GM23338 (cell line): ENCODE results near the gene MFGE8.

Experiments used
- CREB1 ChIP-seq: fragments of 250-450 bp; sonication (Bioruptor Pico); IDR thresholded peaks from 2 replicates; pipeline ENCODE4 v1.5.0; 2020; ENCODE audit warnings: low read depth, mild to moderate bottlenecking, moderate library complexity
- EZH2 ChIP-seq: fragments of 200-600 bp; sonication (generic); IDR thresholded peaks from one replicate; pipeline ENCODE4 v1.8.0; 2017; ENCODE audit warnings: antibody characterized with exemption, mild to moderate bottlenecking, low read depth; ENCODE audit not compliant: unreplicated experiment
- EZH2phosphoT487 ChIP-seq: fragments of 200-600 bp; sonication (generic); IDR thresholded peaks from one replicate; pipeline ENCODE4 v1.8.1; 2018; ENCODE audit warnings: antibody characterized with exemption; ENCODE audit not compliant: unreplicated experiment
- JUNB ChIP-seq: IDR thresholded peaks from one replicate; pipeline ENCODE4 v1.6.1; 2016; ENCODE audit warnings: antibody characterized with exemption; ENCODE audit not compliant: unreplicated experiment
- NANOG ChIP-seq: IDR thresholded peaks from 2 replicates; pipeline ENCODE4 v1.6.1; 2016; ENCODE audit warnings: antibody characterized with exemption, borderline replicate concordance
- POLR2AphosphoS5 ChIP-seq: IDR thresholded peaks from 2 replicates; pipeline ENCODE4 v1.6.1; 2016; ENCODE audit warnings: antibody characterized with exemption, low read depth
- ZNF114 ChIP-seq: fragments of 250-450 bp; sonication (Bioruptor Pico); IDR thresholded peaks from 2 replicates; pipeline ENCODE4 v1.5.0; 2020; ENCODE audit warnings: mild to moderate bottlenecking, moderate library complexity
- ZNF331 ChIP-seq: fragments of 250-450 bp; sonication (Bioruptor Pico); IDR thresholded peaks from 2 replicates; pipeline ENCODE4 v1.5.0; 2020; ENCODE audit warnings: low read depth, mild to moderate bottlenecking, moderate library complexity
- TF ChIP-seq, protein P1 (sequence below), 2 experiments: fragments of 200-600 bp in 1 of 2; sonication (generic) in 1 of 2; conservative IDR thresholded peaks; 2 replicates each; pipeline versions ENCODE4 v1.5.1 to v1.6.1; 2016 to 2017; ENCODE audit warnings: antibody characterized with exemption in 2 of 2, low read depth in 2 of 2, mild to moderate bottlenecking in 2 of 2, moderate library complexity in 1 of 2
- TF ChIP-seq, protein P2 (sequence below): IDR thresholded peaks from one replicate; pipeline ENCODE4 v1.6.1; 2018; ENCODE audit warnings: antibody characterized with exemption; ENCODE audit not compliant: unreplicated experiment
- TF ChIP-seq, protein P3 (sequence below): fragments of 250-450 bp; sonication (Bioruptor Pico); IDR thresholded peaks from 2 replicates; pipeline ENCODE4 v1.5.0; 2020; ENCODE audit warnings: mild to moderate bottlenecking, moderate library complexity
- TF ChIP-seq, protein P4 (sequence below): IDR thresholded peaks from 2 replicates; pipeline ENCODE4 v1.6.1; 2016; ENCODE audit warnings: antibody characterized with exemption

DNA sequence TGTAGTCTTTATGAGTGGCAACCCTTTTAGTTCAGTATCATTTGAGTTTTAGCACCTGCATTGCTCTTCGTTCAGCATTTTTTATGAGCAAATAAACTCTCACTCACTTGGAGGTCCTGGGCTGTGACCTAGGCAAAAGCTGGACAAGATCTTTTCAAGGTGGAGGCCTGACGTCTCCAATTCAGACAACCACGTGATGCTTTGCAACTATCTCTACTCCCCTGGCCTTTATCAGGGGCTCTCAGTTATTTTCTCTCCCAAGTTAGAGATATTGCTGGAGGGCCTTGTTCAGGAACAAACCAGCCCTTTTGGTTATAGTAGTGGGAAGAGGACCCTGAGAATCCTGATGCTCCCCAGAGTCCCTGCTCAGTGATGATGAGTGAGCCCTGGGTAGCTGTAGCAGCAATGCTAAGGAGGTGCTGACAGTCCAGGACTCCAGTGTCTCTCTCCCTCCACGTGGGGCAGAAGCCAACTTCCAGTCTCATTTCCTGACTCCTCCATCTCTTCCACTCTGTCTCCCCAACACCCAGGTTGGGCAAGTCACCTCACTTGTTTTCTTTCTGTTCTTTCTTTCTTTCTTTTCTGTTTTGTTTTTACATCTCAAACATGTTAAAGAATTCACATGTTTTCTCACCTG lies 48.2 kb downstream of the MFGE8 start:
- TF ChIP-seq, protein P1, sequence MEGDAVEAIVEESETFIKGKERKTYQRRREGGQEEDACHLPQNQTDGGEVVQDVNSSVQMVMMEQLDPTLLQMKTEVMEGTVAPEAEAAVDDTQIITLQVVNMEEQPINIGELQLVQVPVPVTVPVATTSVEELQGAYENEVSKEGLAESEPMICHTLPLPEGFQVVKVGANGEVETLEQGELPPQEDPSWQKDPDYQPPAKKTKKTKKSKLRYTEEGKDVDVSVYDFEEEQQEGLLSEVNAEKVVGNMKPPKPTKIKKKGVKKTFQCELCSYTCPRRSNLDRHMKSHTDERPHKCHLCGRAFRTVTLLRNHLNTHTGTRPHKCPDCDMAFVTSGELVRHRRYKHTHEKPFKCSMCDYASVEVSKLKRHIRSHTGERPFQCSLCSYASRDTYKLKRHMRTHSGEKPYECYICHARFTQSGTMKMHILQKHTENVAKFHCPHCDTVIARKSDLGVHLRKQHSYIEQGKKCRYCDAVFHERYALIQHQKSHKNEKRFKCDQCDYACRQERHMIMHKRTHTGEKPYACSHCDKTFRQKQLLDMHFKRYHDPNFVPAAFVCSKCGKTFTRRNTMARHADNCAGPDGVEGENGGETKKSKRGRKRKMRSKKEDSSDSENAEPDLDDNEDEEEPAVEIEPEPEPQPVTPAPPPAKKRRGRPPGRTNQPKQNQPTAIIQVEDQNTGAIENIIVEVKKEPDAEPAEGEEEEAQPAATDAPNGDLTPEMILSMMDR (conservative IDR thresholded peaks at IDR 0.05; ENCODE audit: low read depth in 2 of 2), result no peak
- TF ChIP-seq, protein P2, sequence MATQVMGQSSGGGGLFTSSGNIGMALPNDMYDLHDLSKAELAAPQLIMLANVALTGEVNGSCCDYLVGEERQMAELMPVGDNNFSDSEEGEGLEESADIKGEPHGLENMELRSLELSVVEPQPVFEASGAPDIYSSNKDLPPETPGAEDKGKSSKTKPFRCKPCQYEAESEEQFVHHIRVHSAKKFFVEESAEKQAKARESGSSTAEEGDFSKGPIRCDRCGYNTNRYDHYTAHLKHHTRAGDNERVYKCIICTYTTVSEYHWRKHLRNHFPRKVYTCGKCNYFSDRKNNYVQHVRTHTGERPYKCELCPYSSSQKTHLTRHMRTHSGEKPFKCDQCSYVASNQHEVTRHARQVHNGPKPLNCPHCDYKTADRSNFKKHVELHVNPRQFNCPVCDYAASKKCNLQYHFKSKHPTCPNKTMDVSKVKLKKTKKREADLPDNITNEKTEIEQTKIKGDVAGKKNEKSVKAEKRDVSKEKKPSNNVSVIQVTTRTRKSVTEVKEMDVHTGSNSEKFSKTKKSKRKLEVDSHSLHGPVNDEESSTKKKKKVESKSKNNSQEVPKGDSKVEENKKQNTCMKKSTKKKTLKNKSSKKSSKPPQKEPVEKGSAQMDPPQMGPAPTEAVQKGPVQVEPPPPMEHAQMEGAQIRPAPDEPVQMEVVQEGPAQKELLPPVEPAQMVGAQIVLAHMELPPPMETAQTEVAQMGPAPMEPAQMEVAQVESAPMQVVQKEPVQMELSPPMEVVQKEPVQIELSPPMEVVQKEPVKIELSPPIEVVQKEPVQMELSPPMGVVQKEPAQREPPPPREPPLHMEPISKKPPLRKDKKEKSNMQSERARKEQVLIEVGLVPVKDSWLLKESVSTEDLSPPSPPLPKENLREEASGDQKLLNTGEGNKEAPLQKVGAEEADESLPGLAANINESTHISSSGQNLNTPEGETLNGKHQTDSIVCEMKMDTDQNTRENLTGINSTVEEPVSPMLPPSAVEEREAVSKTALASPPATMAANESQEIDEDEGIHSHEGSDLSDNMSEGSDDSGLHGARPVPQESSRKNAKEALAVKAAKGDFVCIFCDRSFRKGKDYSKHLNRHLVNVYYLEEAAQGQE, result no peak
- TF ChIP-seq EZH2phosphoT487 (no peak), NANOG (no peak), POLR2AphosphoS5 (no peak), EZH2 (no peak), JUNB (no peak), ZNF114 (no peak), ZNF331 (CRISPR knock-in tag) (no peak), CREB1 (CRISPR knock-in tag) (no peak)
- TF ChIP-seq, protein P3, sequence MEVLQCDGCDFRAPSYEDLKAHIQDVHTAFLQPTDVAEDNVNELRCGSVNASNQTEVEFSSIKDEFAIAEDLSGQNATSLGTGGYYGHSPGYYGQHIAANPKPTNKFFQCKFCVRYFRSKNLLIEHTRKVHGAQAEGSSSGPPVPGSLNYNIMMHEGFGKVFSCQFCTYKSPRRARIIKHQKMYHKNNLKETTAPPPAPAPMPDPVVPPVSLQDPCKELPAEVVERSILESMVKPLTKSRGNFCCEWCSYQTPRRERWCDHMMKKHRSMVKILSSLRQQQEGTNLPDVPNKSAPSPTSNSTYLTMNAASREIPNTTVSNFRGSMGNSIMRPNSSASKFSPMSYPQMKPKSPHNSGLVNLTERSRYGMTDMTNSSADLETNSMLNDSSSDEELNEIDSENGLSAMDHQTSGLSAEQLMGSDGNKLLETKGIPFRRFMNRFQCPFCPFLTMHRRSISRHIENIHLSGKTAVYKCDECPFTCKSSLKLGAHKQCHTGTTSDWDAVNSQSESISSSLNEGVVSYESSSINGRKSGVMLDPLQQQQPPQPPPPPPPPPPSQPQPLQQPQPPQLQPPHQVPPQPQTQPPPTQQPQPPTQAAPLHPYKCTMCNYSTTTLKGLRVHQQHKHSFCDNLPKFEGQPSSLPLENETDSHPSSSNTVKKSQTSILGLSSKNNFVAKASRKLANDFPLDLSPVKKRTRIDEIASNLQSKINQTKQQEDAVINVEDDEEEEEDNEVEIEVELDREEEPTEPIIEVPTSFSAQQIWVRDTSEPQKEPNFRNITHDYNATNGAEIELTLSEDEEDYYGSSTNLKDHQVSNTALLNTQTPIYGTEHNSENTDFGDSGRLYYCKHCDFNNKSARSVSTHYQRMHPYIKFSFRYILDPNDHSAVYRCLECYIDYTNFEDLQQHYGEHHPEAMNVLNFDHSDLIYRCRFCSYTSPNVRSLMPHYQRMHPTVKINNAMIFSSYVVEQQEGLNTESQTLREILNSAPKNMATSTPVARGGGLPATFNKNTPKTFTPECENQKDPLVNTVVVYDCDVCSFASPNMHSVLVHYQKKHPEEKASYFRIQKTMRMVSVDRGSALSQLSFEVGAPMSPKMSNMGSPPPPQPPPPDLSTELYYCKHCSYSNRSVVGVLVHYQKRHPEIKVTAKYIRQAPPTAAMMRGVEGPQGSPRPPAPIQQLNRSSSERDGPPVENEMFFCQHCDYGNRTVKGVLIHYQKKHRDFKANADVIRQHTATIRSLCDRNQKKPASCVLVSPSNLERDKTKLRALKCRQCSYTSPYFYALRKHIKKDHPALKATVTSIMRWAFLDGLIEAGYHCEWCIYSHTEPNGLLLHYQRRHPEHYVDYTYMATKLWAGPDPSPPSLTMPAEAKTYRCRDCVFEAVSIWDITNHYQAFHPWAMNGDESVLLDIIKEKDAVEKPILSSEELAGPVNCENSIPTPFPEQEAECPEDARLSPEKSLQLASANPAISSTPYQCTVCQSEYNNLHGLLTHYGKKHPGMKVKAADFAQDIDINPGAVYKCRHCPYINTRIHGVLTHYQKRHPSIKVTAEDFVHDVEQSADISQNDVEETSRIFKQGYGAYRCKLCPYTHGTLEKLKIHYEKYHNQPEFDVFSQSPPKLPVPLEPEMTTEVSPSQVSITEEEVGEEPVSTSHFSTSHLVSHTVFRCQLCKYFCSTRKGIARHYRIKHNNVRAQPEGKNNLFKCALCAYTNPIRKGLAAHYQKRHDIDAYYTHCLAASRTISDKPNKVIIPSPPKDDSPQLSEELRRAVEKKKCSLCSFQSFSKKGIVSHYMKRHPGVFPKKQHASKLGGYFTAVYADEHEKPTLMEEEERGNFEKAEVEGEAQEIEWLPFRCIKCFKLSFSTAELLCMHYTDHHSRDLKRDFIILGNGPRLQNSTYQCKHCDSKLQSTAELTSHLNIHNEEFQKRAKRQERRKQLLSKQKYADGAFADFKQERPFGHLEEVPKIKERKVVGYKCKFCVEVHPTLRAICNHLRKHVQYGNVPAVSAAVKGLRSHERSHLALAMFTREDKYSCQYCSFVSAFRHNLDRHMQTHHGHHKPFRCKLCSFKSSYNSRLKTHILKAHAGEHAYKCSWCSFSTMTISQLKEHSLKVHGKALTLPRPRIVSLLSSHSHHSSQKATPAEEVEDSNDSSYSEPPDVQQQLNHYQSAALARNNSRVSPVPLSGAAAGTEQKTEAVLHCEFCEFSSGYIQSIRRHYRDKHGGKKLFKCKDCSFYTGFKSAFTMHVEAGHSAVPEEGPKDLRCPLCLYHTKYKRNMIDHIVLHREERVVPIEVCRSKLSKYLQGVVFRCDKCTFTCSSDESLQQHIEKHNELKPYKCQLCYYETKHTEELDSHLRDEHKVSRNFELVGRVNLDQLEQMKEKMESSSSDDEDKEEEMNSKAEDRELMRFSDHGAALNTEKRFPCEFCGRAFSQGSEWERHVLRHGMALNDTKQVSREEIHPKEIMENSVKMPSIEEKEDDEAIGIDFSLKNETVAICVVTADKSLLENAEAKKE (CRISPR knock-in tag), result no peak
- TF ChIP-seq, protein P4, sequence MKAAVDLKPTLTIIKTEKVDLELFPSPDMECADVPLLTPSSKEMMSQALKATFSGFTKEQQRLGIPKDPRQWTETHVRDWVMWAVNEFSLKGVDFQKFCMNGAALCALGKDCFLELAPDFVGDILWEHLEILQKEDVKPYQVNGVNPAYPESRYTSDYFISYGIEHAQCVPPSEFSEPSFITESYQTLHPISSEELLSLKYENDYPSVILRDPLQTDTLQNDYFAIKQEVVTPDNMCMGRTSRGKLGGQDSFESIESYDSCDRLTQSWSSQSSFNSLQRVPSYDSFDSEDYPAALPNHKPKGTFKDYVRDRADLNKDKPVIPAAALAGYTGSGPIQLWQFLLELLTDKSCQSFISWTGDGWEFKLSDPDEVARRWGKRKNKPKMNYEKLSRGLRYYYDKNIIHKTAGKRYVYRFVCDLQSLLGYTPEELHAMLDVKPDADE, result no peak
